Suprapubic skin (tissue), 3 donors: ENCODE results near the gene UBE4B.

ENCODE experiments used
- CTCF ChIP-seq, 2 donors: fragments of 200-600 bp in 1 of 2; fragments of 450-650 bp in 1 of 2; sonication (generic) in 1 of 2; IDR thresholded peaks; one replicate each; pipeline ENCODE4 v1.5.1; 2016 to 2019; ENCODE audit warnings: antibody characterized with exemption in 2 of 2, mild to moderate bottlenecking in 1 of 2, moderate library complexity in 1 of 2
- POLR2A ChIP-seq, 2 donors: fragments of 450-650 bp; IDR thresholded peaks; one replicate each; pipeline ENCODE4 v1.6.1; 2017; ENCODE audit warnings: antibody characterized with exemption in 2 of 2, mild to moderate bottlenecking in 2 of 2, moderate library complexity in 2 of 2

GRCh38 chr1:10061276-10061675, 28.5 kb downstream of the UBE4B start:
- TF ChIP-seq CTCF (IDR thresholded peaks at IDR 0.05) (no peak), POLR2A (IDR thresholded peaks at IDR 0.05) (no peak)
